Astrocyte (in vitro differentiated cells and primary cell): ENCODE measurements around the gene GFPT2. TPM values are rescaled to one million over a fixed set of nuclear protein-coding genes. Genes with fewer than 3 reads are reported as not detected.

Experiments used
- DNase-seq: peaks from one replicate; pipeline ENCODE4 v3.0.0-alpha.2; 2010; ENCODE audit warnings: low read depth
- FAIRE-seq: peaks from 2 replicates; lab custom pipeline; 2011; peaks lifted over from hg19 to GRCh38; lab: Jason Lieb, UNC
- H2AFZ ChIP-seq: 2 replicates; pipeline ENCODE4 v1.6.0; 2012; ENCODE audit warnings: low read depth, low read length, inconsistent platforms
- H3K27ac ChIP-seq: 2 replicates; pipeline ENCODE4 v1.5.1; 2011; ENCODE audit warnings: low read depth, low read length, inconsistent platforms
- H3K27me3 ChIP-seq: 2 replicates; pipeline ENCODE4 v1.6.0; 2011; ENCODE audit warnings: low read length, inconsistent platforms; ENCODE audit not compliant: insufficient read depth
- H3K36me3 ChIP-seq: 2 replicates; pipeline ENCODE4 v1.5.1; 2011; ENCODE audit warnings: low read length, inconsistent platforms; ENCODE audit not compliant: insufficient read depth
- H3K4me1 ChIP-seq: 2 replicates; pipeline ENCODE4 v1.5.1; 2011; ENCODE audit warnings: low read length, inconsistent platforms; ENCODE audit not compliant: insufficient read depth
- H3K4me2 ChIP-seq: 2 replicates; pipeline ENCODE4 v1.6.0; 2012; ENCODE audit warnings: low read length, inconsistent platforms
- H3K4me3 ChIP-seq: 2 replicates; pipeline ENCODE4 v1.5.1; 2011; ENCODE audit warnings: low read depth, mild to moderate bottlenecking, low read length, inconsistent platforms; ENCODE audit not compliant: insufficient read depth
- H3K79me2 ChIP-seq: 2 replicates; pipeline ENCODE4 v1.6.0; 2012; ENCODE audit warnings: mild to moderate bottlenecking, low read length, inconsistent platforms; ENCODE audit not compliant: insufficient read depth
- H3K9ac ChIP-seq: 2 replicates; pipeline ENCODE4 v1.6.0; 2012; ENCODE audit warnings: mild to moderate bottlenecking, low read length, inconsistent platforms
- H3K9me3 ChIP-seq: 2 replicates; pipeline ENCODE4 v1.5.1; 2012; ENCODE audit warnings: low read depth, mild to moderate bottlenecking, low read length, inconsistent platforms; ENCODE audit not compliant: insufficient read depth
- H4K20me1 ChIP-seq: 2 replicates; pipeline ENCODE4 v1.6.0; 2012; ENCODE audit warnings: low read length, inconsistent platforms; ENCODE audit not compliant: insufficient read depth
- H3K27ac Mint-ChIP-seq: one replicate; pipeline ENCODE4 v1.8.0; 2021; ENCODE audit warnings: mild to moderate bottlenecking, mixed read lengths; ENCODE audit not compliant: unreplicated experiment
- H3K27me3 Mint-ChIP-seq: one replicate; pipeline ENCODE4 v1.8.0; 2021; ENCODE audit warnings: low read depth, mixed read lengths; ENCODE audit not compliant: unreplicated experiment
- H3K36me3 Mint-ChIP-seq: one replicate; pipeline ENCODE4 v1.8.0; 2021; ENCODE audit warnings: low read depth, mixed read lengths; ENCODE audit not compliant: unreplicated experiment
- H3K4me1 Mint-ChIP-seq: one replicate; pipeline ENCODE4 v1.8.0; 2021; ENCODE audit warnings: low read depth, mixed read lengths; ENCODE audit not compliant: unreplicated experiment
- H3K4me3 Mint-ChIP-seq: one replicate; pipeline ENCODE4 v1.8.0; 2021; ENCODE audit warnings: mild to moderate bottlenecking, moderate library complexity, mixed read lengths; ENCODE audit not compliant: unreplicated experiment
- H3K9me3 Mint-ChIP-seq: one replicate; pipeline ENCODE4 v1.8.0; 2021; ENCODE audit warnings: mild to moderate bottlenecking, mixed read lengths; ENCODE audit not compliant: unreplicated experiment
- EZH2 ChIP-seq: IDR thresholded peaks from 2 replicates; pipeline ENCODE4 v1.6.1; 2012; ENCODE audit warnings: mild to moderate bottlenecking, low read length, inconsistent platforms; ENCODE audit not compliant: insufficient read depth
- total RNA-seq: library from RNA; stranded (reverse); gene quantifications from 2 replicates; pipeline ENCODE4 v1.2.1, GENCODE V29; 2021
- TF ChIP-seq, protein P1 (sequence below): IDR thresholded peaks from 2 replicates; pipeline ENCODE4 v1.5.1; 2011; ENCODE audit warnings: low read depth, mild to moderate bottlenecking, inconsistent platforms, low read length, moderate library complexity; ENCODE audit not compliant: insufficient read depth

The GFPT2 gene
- total RNA-seq, 1 donor from 2014 or later = 14.6 TPM

DNA sequence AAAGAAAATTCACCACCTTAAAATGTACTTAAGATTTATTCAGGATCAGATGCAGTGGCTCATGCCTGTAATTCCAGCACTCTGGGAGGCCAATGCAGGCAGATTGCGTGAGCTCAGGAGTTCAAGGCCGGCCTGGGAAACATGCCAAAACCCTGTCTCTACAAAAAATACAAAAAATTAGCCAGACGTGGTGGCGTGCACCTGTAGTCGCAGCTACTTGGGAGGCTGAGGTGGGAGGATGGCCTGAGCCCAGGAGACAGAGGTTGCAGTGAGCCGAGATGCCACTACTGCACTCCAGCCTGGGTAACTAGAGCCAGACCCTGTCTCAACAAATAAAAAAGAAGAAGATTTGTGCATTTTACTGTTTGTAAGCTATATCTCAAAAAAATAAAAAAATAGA lies 34.7 kb upstream of the GFPT2 start:
- no peaks in the 10 kb centered on the region for H3K27me3 ChIP-seq

DNA sequence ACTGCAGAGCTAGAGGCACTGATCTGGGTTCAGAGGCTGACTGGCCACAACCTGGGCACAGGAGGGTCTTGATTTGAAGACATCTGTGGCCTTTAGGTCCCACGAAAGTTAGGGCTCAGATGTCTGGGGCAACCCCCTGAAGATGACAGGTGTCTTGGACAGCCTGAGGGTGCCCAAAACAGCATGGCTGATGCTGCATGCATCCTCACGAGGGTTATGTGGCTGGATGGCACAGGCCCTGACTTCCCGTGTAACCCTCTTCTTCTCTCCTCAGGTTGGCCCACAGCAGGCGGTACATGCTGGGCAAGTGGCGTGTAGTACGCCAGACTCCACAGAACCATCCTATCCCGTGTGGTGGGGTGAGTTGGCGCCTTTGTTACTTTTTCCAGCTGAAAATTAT lies 29.8 kb upstream of the GFPT2 start:
- peaks cover 22% of the 10 kb centered on the region for H3K27me3 Mint-ChIP-seq
- TF ChIP-seq, protein P1, sequence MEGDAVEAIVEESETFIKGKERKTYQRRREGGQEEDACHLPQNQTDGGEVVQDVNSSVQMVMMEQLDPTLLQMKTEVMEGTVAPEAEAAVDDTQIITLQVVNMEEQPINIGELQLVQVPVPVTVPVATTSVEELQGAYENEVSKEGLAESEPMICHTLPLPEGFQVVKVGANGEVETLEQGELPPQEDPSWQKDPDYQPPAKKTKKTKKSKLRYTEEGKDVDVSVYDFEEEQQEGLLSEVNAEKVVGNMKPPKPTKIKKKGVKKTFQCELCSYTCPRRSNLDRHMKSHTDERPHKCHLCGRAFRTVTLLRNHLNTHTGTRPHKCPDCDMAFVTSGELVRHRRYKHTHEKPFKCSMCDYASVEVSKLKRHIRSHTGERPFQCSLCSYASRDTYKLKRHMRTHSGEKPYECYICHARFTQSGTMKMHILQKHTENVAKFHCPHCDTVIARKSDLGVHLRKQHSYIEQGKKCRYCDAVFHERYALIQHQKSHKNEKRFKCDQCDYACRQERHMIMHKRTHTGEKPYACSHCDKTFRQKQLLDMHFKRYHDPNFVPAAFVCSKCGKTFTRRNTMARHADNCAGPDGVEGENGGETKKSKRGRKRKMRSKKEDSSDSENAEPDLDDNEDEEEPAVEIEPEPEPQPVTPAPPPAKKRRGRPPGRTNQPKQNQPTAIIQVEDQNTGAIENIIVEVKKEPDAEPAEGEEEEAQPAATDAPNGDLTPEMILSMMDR = no peak
- TF ChIP-seq EZH2 = no peak
- no peaks in the 10 kb centered on the region for H3K4me1 ChIP-seq

More for the DNA sequence above, 34.7 kb upstream of the GFPT2 start:
- Histone ChIP-seq H3K79me2 (no peaks in the 10 kb centered on the region), H4K20me1 (no peaks in the 10 kb centered on the region), H2AFZ (no peak overlapping the region), H3K36me3 (no peaks in the 10 kb centered on the region), H3K4me1 (no peaks in the 10 kb centered on the region), H3K4me2 (no peak overlapping the region), H3K9me3 (no peaks in the 10 kb centered on the region), H3K27ac (no peak overlapping the region), H3K9ac (no peak overlapping the region), H3K4me3 (no peak overlapping the region)
- FAIRE-seq (no peak), DNase-seq (no peak)
- Mint-ChIP-seq H3K27ac (no peak overlapping the region), H3K4me3 (no peak overlapping the region), H3K27me3 (peaks cover 7% of the 10 kb centered on the region), H3K36me3 (peaks cover 2% of the 10 kb centered on the region), H3K4me1 (no peaks in the 10 kb centered on the region), H3K9me3 (peaks cover 2% of the 10 kb centered on the region)
- TF ChIP-seq EZH2 = no peak
- TF ChIP-seq, protein P1 = no peak

DNA sequence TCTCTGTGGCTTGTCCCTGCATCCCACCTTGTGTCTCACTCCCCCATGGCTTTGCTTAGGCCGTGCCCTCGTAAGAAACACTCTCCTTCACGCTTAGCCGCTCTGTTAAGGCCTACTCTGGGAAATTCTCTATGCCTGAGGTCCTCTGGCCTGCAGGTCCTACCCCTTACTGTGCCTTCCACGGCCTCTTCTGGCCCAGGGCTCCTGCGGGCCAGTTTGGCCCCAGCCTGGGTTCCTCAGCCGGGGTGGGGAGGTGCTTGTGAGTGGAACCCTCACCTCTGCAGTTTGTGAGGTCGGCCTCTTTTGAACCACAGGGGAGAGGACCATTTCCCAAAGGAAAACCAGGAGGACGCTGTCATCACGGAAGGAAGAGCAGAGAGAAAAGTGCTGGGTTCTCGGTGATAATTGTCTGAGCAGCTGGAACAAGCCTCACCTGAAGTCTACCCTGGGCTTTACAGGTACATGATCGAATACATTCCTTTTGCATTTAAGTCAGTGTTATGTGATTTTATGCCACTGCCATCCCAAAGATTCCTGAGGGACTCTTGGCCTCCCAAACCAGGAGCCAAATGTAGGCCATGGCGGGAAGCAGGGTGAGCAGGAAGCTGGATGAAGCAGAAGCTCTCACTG lies 28.8 kb upstream of the GFPT2 start:
- peaks cover 2% of the 10 kb centered on the region for H3K9me3 Mint-ChIP-seq
- H3K27ac Mint-ChIP-seq = no peak overlapping the region
- Histone ChIP-seq H3K79me2 (no peaks in the 10 kb centered on the region), H3K9me3 (no peaks in the 10 kb centered on the region), H3K4me2 (no peak overlapping the region), H3K36me3 (no peaks in the 10 kb centered on the region), H3K27me3 (no peaks in the 10 kb centered on the region), H3K27ac (no peak overlapping the region), H4K20me1 (no peaks in the 10 kb centered on the region), H3K9ac (no peak overlapping the region), H3K4me3 (no peak overlapping the region), H2AFZ (no peak overlapping the region), H3K4me1 (no peaks in the 10 kb centered on the region)
- H3K36me3 Mint-ChIP-seq = no peaks in the 10 kb centered on the region
- no peaks in the 10 kb centered on the region for H3K4me1 Mint-ChIP-seq
- DNase-seq (no peak), FAIRE-seq (no peak)
- peaks cover 30% of the 10 kb centered on the region for H3K27me3 Mint-ChIP-seq
- TF ChIP-seq, protein P1 = no peak
- TF ChIP-seq EZH2 = no peak
- H3K4me3 Mint-ChIP-seq = no peak overlapping the region

More for the DNA sequence above, 29.8 kb upstream of the GFPT2 start:
- no peaks in the 10 kb centered on the region for H3K36me3 Mint-ChIP-seq
- Histone ChIP-seq H4K20me1 (no peaks in the 10 kb centered on the region), H3K9ac (no peak overlapping the region), H2AFZ (no peak overlapping the region), H3K4me2 (no peak overlapping the region), H3K79me2 (no peaks in the 10 kb centered on the region), H3K27ac (no peak overlapping the region), H3K9me3 (no peaks in the 10 kb centered on the region), H3K27me3 (no peaks in the 10 kb centered on the region), H3K36me3 (no peaks in the 10 kb centered on the region), H3K4me3 (no peak overlapping the region)
- H3K4me1 Mint-ChIP-seq = no peaks in the 10 kb centered on the region
- H3K27ac Mint-ChIP-seq = peak overlapping the region; percentile 26
- no peak overlapping the region for H3K4me3 Mint-ChIP-seq
- H3K9me3 Mint-ChIP-seq = peaks cover 2% of the 10 kb centered on the region
- FAIRE-seq (no peak), DNase-seq (no peak)
